Activated T-cell treated with anti-CD3 and anti-CD28 coated beads for 24 hours (primary cell): Measurements from ENCODE around the gene FGF12.

Experiments used
- DNase-seq: peaks from one replicate; pipeline ENCODE4 v3.0.0-alpha.2; 2020; ENCODE audit warnings: low read depth

Gene FGF12

GRCh38 chr3:192108820-192109219, 618.5 kb downstream of the FGF12 start:
- no peak for DNase-seq

DNA sequence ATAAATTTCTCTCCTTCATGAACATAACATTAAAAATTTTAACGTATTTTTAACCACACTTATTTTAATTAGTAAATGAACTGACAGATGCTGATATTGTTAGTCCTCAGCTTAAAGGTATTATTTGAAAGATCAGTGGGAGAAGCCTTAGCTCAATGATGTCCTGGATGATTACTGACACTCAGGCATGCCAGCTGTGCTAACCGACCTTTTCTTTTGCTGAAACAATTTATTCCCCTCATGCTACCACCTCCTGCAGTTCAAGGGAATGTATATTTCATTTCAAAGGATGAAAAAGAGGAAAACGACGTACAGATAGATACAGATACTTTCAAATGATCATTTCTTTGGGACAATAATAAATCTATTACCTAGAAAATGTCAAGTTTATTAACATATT, 620.8 kb downstream of the FGF12 start:
- DNase-seq: no peak

DNA sequence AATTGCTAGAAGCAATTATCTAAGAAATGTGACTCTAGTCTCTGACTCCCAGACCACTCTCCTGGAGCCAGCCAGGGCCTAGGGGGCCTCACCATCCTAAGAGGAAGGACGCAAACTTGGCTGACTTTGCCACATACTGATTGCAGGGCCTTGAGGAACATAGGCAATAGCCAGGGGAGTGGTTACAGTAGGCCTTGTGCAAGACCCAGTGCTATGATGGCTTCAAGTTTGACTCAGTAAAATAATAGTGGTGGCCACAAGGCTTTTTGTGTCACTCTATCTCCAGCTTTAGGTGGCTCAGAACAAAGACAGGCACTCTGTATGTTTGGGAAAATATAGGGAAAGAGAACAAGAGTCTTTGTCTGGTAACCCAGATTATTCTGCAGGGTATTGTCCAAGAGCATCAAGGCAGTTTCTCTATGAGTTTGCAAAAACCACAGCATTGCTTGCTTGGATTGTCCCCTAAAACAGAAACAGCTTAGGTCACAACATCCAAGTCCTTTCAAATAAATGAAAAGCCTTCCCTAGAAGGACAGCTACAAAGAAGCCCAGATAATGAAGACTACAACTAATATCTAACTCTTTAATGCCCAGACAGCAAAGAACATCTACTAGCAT, 634.8 kb downstream of the FGF12 start:
- no peak for DNase-seq

DNA sequence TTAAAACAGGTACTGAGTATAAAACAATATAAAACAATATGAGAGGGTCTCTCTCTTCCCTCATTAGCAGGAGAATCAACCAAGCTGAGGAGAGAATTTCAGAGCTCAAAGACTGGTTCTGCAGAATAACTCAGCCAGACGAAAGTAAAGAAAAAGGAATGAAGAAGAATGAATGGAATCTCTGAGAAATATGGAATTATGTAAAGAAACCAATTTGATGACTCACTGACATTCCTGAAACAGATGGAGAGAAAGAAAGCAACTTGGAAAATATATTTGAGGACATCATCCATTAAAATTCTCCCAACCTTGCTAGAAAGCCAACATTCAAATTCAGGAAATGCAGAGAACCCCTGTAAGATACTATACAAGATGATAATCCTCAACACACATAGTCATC, 635.5 kb downstream of the FGF12 start:
- DNase-seq: no peak

DNA sequence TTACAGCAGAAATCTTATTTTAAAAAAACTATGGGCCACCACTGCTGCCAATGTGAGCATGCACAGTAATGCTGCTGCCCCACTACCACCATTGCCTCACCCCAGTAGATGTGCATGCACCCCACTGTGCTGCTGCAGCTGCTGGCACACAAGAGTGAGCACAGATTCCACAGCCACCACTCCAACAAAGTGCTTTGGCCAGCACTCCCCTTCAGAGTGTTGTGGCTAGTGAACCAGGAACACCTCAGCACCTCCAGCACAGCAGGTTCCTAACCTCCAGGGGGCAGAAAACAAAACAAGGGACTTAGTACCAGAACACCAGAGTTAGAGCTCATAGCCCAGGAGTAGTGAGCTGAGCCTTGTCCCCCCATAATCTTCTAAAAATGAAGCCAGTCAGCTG, 636.8 kb downstream of the FGF12 start:
- DNase-seq: no peak
